Stimulated activated naive B cell treated with anti-CD40 and anti-IgM and Interleukin-4, amounts not matched to agents 10 μg/mL and 1 μg/mL and 100 μg/mL, for 72 hours (primary cell): ENCODE measurements around the gene RBMS3.
"Not testable (repeated sequence)": the region's sequence is repeated elsewhere in the genome, so short reads cannot be mapped to it uniquely, and the experiment has no call there.

ENCODE experiments used
- ATAC-seq, 2 donors: fragments of 150-1000 bp; cut with Tn5 transposase; replicated peaks; 2 replicates each; pipeline ENCODE4 v1.10.0; 2021; ENCODE audit warnings: moderate library complexity in 1 of 2
- DNase-seq: peaks from one replicate; pipeline ENCODE4 v3.0.0; 2021
- H3K27ac Mint-ChIP-seq: one replicate; pipeline ENCODE4 v1.8.0; 2022; ENCODE audit warnings: mild to moderate bottlenecking, mixed read lengths
- H3K27me3 Mint-ChIP-seq, 2 donors: one replicate each; pipeline ENCODE4 v1.8.0; 2022; ENCODE audit warnings: mixed read lengths in 2 of 2
- H3K36me3 Mint-ChIP-seq, 2 donors: one replicate each; pipeline ENCODE4 v1.8.0; 2022; ENCODE audit warnings: mixed read lengths in 2 of 2, mild to moderate bottlenecking in 1 of 2
- H3K4me1 Mint-ChIP-seq, 2 donors: one replicate each; pipeline ENCODE4 v1.8.0; 2022; ENCODE audit warnings: mixed read lengths in 2 of 2, mild to moderate bottlenecking in 1 of 2
- H3K4me3 Mint-ChIP-seq, 2 donors: one replicate each; pipeline ENCODE4 v1.8.0; 2022; ENCODE audit warnings: mild to moderate bottlenecking in 2 of 2, mixed read lengths in 2 of 2, moderate library complexity in 1 of 2
- H3K9me3 Mint-ChIP-seq, 2 donors: one replicate each; pipeline ENCODE4 v1.8.0; 2022; ENCODE audit warnings: mixed read lengths in 2 of 2, mild to moderate bottlenecking in 1 of 2

The RBMS3 gene

DNA sequence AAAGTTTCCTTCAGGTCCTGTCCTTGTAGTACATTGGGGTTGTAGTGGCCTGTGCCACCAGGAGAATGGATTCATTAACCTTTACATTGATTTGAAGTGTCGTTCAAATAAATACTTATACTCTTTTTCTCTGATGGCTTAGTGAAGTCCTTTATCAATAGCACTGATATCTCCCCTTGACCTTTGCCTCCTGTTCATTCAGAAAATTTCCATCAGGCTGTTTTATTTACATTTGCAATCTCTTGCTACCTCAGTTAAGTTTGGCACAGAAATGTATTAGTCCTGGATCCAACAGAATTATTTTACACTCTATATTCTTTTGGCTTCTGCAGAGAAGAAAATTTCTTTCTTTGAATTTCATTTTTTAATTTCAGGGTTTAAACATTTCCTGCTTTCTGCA is 497.0 kb downstream of the RBMS3 start:
- H3K9me3 Mint-ChIP-seq: peaks cover 8 to 11% of the 10 kb centered on the region in 2 donors
- no peak for ATAC-seq

DNA sequence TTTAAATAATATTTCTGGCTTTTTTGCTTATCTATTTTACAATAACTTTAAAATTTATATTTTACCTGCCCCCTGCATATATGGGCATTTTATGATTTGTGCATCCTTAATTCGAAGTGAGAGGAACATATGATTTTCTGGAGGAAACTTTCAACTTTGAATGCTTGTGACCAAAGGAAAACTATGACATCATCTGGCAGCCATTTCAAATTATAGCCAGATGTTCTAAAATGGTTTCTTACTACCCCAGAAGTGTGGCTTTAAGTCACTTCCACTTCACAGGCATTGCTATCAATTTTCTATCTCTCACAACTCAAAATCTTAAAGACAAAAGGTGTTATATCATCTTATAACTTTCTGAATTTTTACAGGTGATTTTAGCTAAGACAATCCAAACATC is 508.8 kb downstream of the RBMS3 start:
- Mint-ChIP-seq H3K9me3 (peaks cover 0 to 2% of the 10 kb centered on the region in 2 donors), H3K27ac (no peak overlapping the region), H3K4me1 (no peaks in the 10 kb centered on the region), H3K4me3 (no peak overlapping the region), H3K27me3 (no peaks in the 10 kb centered on the region), H3K36me3 (no peaks in the 10 kb centered on the region)
- ATAC-seq (no peak), DNase-seq (no peak)

More for the DNA sequence above, 497.0 kb downstream of the RBMS3 start:
- H3K27ac Mint-ChIP-seq: no peak overlapping the region
- no peaks in the 10 kb centered on the region for H3K36me3 Mint-ChIP-seq
- no peaks in the 10 kb centered on the region for H3K4me1 Mint-ChIP-seq
- H3K4me3 Mint-ChIP-seq: no peak overlapping the region
- no peak for DNase-seq
- no peaks in the 10 kb centered on the region for H3K27me3 Mint-ChIP-seq

DNA sequence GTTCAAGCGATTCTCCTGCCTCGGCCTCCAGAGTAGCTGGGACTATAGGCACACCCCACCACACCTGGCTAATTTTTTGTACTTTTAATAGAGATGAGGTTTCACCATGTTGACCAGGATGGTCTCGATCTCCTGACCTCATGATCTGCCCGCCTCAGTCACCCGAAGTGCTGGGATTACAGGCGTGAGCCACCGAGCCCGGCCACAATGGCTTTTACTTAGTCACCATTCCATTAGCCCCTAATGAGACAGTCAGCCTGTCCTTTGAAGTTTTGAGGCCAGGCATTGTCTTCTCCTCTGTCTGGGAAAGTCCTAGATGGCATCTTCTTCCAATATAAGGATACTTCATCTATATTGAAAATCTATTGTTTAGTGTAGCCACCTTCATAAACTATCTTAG is 515.9 kb downstream of the RBMS3 start:
- DNase-seq (no peak), ATAC-seq (no peak)
- no peaks in the 10 kb centered on the region for H3K9me3 Mint-ChIP-seq
- no peak overlapping the region for H3K4me3 Mint-ChIP-seq
- no peaks in the 10 kb centered on the region for H3K27me3 Mint-ChIP-seq
- H3K4me1 Mint-ChIP-seq: no peaks in the 10 kb centered on the region
- no peak overlapping the region for H3K27ac Mint-ChIP-seq
- no peaks in the 10 kb centered on the region for H3K36me3 Mint-ChIP-seq

DNA sequence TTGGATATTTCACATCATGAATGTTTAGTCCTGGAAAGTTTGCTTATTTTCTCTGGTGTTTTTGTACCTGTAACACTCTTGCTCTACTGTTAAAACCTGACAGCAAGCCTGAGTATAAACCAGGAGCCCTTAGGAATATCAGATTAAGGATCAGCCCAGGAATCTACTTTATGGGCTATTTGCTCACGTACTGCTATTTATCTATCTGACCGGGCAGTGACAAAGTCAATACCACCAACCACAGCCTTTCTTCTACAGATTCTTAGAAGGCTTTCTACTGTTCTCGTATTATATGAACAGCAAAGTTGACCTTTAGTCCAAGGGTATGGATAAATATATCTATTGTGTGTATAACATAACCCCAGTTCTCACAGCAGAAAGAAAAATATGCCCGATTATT is 521.2 kb downstream of the RBMS3 start:
- Mint-ChIP-seq H3K27ac (no peak overlapping the region), H3K4me1 (no peaks in the 10 kb centered on the region), H3K36me3 (no peaks in the 10 kb centered on the region), H3K4me3 (no peak overlapping the region), H3K27me3 (no peaks in the 10 kb centered on the region), H3K9me3 (no peaks in the 10 kb centered on the region)
- DNase-seq (no peak), ATAC-seq (no peak)

DNA sequence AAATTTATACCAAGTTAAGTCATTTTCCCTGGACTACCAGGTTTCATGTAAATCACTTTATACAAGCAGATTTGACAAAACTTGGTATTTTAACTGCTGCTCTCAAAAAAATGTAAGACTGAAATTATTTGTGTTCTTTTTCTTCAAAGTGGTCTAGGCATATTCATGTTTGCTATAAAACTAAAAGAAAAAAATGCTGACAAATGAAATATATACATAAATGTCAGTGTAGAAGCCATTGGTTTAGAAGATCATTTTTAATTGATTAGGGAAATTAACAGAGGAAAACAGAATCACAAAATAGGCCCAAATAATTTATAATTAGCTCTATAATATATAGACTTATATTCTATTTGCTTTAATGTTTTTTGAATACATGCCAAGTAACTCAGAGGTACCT is 523.2 kb downstream of the RBMS3 start:
- H3K27me3 Mint-ChIP-seq: no peaks in the 10 kb centered on the region
- no peaks in the 10 kb centered on the region for H3K4me1 Mint-ChIP-seq
- H3K4me3 Mint-ChIP-seq: no peak overlapping the region
- ATAC-seq (no peak), DNase-seq (no peak)
- no peaks in the 10 kb centered on the region for H3K36me3 Mint-ChIP-seq
- H3K9me3 Mint-ChIP-seq: no peaks in the 10 kb centered on the region
- no peak overlapping the region for H3K27ac Mint-ChIP-seq

DNA sequence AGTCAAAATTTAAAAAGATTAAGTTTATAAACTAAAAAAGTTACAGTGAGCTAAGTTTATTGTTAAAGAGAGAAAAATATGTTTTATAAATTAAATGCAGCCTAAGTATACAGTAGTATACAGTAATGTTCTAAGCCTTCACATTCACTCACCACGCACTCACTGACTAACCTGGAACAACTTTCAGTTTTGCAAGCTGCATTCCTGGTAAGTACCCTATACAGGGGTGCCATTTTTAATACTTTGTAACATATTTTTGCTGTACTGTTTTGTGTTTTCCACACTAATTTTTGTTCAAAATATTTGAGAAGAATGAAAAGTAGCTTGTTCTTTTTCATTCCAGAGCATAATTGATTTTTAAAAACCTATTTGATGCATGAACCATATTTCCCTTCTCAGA is 524.9 kb downstream of the RBMS3 start:
- no peaks in the 10 kb centered on the region for H3K4me1 Mint-ChIP-seq
- H3K4me3 Mint-ChIP-seq: no peak overlapping the region
- H3K27me3 Mint-ChIP-seq: no peaks in the 10 kb centered on the region
- ATAC-seq: no peak
- no peak overlapping the region for H3K27ac Mint-ChIP-seq
- H3K36me3 Mint-ChIP-seq: no peaks in the 10 kb centered on the region
- no peak for DNase-seq
- no peaks in the 10 kb centered on the region for H3K9me3 Mint-ChIP-seq

DNA sequence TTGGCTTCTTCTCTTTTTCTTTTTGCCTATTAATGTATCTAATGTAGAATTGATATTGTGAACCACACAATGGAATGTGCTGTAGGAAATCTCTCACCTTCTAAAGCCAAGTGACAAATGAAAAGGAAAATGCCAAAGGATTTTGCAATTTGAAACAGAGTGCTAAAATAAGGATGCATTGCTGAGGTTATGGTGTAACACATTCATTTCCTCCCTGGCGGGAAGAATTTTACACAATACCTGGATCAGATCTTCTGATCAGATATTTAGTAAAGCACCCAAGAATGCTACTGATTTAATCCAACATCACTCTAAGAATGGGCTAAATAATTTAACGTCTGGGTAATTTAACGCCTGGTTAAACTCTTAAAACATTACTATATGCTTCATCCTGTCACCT is 527.5 kb downstream of the RBMS3 start:
- not testable (repeated sequence) for H3K9me3 Mint-ChIP-seq, H3K4me1 Mint-ChIP-seq, H3K4me3 Mint-ChIP-seq, ATAC-seq, H3K27me3 Mint-ChIP-seq, H3K36me3 Mint-ChIP-seq, H3K27ac Mint-ChIP-seq, DNase-seq

DNA sequence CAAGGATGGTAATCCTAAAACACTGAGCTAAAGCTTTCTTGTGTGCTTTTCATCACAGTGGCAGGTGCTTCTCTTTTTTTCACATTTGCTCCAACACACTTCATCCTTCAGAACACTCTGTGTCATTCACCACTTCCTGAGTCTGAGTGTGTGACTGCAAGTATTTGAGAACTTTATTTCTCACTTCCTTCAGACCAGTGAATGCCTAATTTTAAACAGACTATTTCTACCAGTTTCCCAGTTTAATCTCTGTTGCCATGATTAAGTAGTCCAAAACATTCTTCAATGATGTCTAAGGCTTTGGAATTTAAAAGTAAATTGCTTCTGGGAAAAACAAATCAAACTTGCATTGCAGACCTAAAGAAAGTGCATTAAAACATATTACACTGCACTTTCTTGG is 541.2 kb downstream of the RBMS3 start:
- Mint-ChIP-seq H3K27me3 (no peaks in the 10 kb centered on the region), H3K4me3 (no peak overlapping the region), H3K4me1 (no peaks in the 10 kb centered on the region), H3K9me3 (peaks cover 4 to 5% of the 10 kb centered on the region in 2 donors), H3K27ac (no peak overlapping the region), H3K36me3 (no peaks in the 10 kb centered on the region)
- no peak for ATAC-seq
- no peak for DNase-seq

DNA sequence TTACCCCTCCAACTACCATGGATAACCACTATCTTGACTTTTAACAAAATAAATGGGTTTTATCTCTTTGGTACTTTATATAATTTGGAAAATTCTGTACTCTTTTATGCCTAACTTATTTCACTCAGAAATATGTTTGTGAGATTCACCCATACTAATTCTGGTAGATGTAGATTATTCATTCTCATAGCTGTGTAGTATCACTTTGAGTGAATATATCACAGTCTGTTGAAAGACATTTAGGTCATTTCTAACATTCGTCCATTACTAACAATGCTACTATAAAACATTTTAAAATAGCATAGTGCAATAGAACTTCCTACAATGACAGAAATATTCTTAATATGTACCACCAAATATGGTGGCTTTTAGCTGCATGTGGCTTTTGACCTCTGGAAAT is 542.4 kb downstream of the RBMS3 start:
- DNase-seq: no peak
- H3K27me3 Mint-ChIP-seq: no peaks in the 10 kb centered on the region
- H3K4me1 Mint-ChIP-seq: no peaks in the 10 kb centered on the region
- no peak overlapping the region for H3K4me3 Mint-ChIP-seq
- peaks cover 4 to 5% of the 10 kb centered on the region in 2 donors for H3K9me3 Mint-ChIP-seq
- no peak for ATAC-seq
- no peak overlapping the region for H3K27ac Mint-ChIP-seq
- H3K36me3 Mint-ChIP-seq: no peaks in the 10 kb centered on the region

DNA sequence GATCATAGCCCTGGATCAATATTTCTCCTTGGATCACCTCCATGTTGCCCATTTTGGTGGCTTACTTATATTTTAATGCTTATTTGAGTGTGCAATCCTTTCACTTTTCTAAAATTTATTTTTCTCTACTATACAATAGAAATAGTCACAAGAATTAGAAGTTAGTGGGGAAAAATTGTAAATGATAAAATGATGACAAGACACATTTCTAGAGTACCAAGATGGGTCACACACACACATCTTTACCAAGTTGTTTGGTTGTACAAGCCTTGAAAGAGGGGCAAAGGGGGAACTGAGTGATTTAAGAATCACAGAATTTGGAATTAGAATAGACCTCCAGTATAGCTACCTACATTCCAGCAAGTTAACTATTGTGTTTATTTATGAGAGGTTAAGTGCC is 545.8 kb downstream of the RBMS3 start:
- Mint-ChIP-seq H3K27ac (no peak overlapping the region), H3K4me1 (no peaks in the 10 kb centered on the region), H3K9me3 (peaks cover 4 to 5% of the 10 kb centered on the region in 2 donors), H3K36me3 (no peaks in the 10 kb centered on the region), H3K27me3 (no peaks in the 10 kb centered on the region), H3K4me3 (no peak overlapping the region)
- DNase-seq: no peak
- ATAC-seq: no peak

DNA sequence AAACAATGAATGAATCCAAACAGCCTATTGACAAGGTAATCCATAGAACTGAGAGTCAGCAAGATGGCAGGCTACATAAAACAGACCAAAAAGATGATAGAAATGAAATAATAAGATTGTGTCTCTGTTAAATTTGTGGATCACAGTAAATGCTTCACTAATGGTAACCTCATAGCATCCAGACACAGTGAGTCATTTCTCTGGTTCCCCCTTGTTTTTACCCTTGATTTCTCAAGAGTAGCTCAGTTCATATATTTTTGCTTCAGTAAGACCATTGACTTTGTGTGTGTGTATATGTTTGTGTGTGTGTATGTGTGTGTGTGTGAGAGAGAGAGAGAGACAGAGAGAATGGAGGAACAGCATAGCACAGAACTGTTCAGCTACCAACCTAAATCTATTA is 546.9 kb downstream of the RBMS3 start:
- Mint-ChIP-seq H3K27ac (no peak overlapping the region), H3K36me3 (no peaks in the 10 kb centered on the region), H3K4me1 (no peaks in the 10 kb centered on the region), H3K9me3 (peaks cover 4 to 5% of the 10 kb centered on the region in 2 donors), H3K27me3 (no peaks in the 10 kb centered on the region), H3K4me3 (no peak overlapping the region)
- no peak for ATAC-seq
- DNase-seq: no peak

DNA sequence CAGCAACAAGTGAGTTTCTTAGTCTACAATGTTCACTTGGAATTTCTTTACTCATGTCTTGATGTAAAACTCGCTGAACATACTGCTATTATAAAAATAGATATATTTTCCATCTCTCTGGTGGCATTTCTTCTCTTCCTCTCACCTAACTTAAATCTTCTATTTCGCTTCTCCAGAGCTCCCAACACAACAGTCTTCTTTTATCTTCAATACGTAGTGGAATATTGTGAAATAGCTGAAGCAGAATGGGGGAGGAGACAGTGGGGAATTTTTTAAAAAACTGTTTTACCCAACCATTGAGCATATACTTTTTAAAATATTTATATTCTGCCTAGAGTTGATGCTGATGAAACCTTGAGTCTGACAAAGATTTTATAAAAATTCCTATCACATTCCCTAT is 548.5 kb downstream of the RBMS3 start:
- no peak for ATAC-seq
- Mint-ChIP-seq H3K4me3 (no peak overlapping the region), H3K36me3 (no peaks in the 10 kb centered on the region), H3K9me3 (peaks cover 13% of the 10 kb centered on the region in 2 donors), H3K4me1 (no peaks in the 10 kb centered on the region), H3K27ac (no peak overlapping the region), H3K27me3 (peaks cover 0 to 6% of the 10 kb centered on the region in 2 donors)
- DNase-seq: no peak

DNA sequence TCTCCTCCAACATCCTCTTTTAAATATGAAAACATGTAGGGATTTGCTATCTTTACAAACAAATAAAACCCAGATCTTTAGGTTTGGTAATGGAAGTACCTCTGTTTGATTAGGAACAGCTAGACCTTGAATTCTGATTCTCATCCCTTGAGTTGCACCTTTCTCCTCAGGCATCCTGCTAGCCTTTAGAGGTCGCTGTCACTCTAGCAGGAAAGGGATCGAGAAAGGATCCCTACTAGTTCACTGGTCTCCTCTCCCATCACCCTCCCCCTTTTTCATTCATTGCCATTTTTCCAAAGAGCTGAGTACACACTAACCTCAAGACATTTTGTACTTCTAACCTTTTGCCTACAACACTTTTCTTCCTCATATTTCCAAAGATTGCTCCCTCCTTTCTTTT is 569.8 kb downstream of the RBMS3 start:
- no peaks in the 10 kb centered on the region for H3K27me3 Mint-ChIP-seq
- peaks cover 5 to 6% of the 10 kb centered on the region in 2 donors for H3K9me3 Mint-ChIP-seq
- no peak overlapping the region for H3K27ac Mint-ChIP-seq
- no peak overlapping the region for H3K4me3 Mint-ChIP-seq
- H3K4me1 Mint-ChIP-seq: no peaks in the 10 kb centered on the region
- no peak for DNase-seq
- peaks cover 0 to 3% of the 10 kb centered on the region in 2 donors for H3K36me3 Mint-ChIP-seq
- no peak for ATAC-seq

DNA sequence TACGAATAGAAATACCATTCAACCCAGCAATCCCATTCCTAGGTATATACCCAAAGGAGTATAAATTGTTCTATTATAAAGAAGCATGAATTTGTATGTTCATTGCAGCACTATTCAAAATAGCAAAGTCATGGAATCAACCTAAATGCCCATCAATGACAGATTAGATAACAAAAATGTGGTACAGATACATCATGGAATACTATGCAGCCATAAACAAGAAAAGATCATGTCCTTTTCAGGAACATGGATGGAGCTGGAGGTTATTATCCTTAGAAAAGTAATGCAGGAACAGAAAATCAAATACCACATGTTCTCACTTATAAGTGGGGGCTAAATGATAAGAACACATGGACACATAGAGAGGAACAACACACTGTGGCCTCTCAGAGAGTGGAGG is 571.9 kb downstream of the RBMS3 start:
- Mint-ChIP-seq H3K27me3 (no peaks in the 10 kb centered on the region), H3K9me3 (peaks cover 5 to 6% of the 10 kb centered on the region in 2 donors), H3K36me3 (peaks cover 0 to 3% of the 10 kb centered on the region in 2 donors), H3K4me1 (no peaks in the 10 kb centered on the region), H3K4me3 (no peak overlapping the region), H3K27ac (no peak overlapping the region)
- ATAC-seq: no peak
- no peak for DNase-seq

DNA sequence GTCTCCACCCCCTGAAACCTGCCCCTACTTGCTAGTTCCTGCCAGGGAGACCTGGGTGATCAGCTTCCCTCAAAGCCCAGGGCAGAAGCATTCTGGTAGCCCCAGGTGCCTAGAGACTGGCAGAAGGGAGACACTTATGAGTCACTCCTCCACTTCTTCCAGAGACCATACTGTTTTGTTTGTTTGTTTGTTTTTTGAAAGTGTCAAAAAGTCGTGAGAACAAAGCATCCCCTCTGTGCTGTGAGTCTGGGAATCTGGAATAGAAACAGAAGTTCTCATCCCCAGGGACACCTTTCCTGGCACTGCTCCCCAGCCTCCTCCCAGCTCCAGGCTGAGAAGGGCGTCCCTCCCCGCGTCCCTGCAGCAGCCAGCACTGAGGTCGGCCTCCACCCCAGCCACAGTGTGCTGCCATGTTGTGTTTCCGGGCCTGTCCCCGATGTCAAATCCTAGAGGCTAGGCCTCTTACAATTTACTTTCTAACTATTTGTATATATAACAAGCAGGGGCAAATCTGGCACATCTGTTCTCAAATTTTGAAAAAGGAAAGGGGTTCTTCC is 573.0 kb downstream of the RBMS3 start:
- Mint-ChIP-seq H3K27me3 (no peaks in the 10 kb centered on the region), H3K4me1 (no peaks in the 10 kb centered on the region), H3K27ac (no peak overlapping the region), H3K36me3 (peaks cover 0 to 3% of the 10 kb centered on the region in 2 donors), H3K4me3 (no peak overlapping the region), H3K9me3 (peaks cover 5 to 6% of the 10 kb centered on the region in 2 donors)
- DNase-seq (no peak), ATAC-seq (no peak)

DNA sequence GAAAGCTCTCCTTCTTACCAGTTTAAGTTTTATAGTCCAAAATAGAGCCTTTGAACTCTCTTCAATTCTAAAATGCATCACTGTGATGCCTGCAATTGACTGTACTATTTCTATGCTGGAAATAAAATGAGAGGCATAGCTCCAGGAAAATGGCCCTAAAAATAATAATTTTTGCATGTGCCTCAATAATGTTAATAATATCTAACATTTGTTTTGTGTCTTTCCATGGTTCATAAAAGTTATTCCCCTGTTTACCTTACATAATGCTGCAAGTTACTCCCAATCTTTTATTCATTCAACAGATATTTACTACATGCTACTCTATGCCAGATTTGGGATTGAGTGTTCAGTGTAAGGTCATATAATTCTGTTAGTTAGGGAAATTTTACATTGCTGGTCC is 574.0 kb downstream of the RBMS3 start:
- H3K27me3 Mint-ChIP-seq: no peaks in the 10 kb centered on the region
- peaks cover 5 to 6% of the 10 kb centered on the region in 2 donors for H3K9me3 Mint-ChIP-seq
- DNase-seq (no peak), ATAC-seq (no peak)
- no peak overlapping the region for H3K27ac Mint-ChIP-seq
- H3K4me1 Mint-ChIP-seq: no peaks in the 10 kb centered on the region
- H3K4me3 Mint-ChIP-seq: no peak overlapping the region
- H3K36me3 Mint-ChIP-seq: peaks cover 0 to 3% of the 10 kb centered on the region in 2 donors
